Natural killer cell (primary cell): ENCODE results near the gene PROX2. TPM values are rescaled to one million over a fixed set of nuclear protein-coding genes. Genes with fewer than 3 reads are reported as not detected.

Source experiments
- ATAC-seq, 3 donors: fragments of 150-1000 bp in 2 of 3; fragments of 200-7000 bp in 1 of 3; cut with Tn5 transposase; 1 replicate in 1 of 3; 2 replicates in 2 of 3; pipeline ENCODE4 v1.10.0; 2021; ENCODE audit warnings: mild to moderate bottlenecking in 2 of 3, moderate library complexity in 2 of 3
- DNase-seq, 2 donors: peaks; one replicate each; pipeline versions ENCODE4 v3.0.0 to v3.0.0-alpha.2; 2013 to 2021; ENCODE audit warnings: mixed read lengths in 1 of 2
- H3K27ac ChIP-seq: one replicate; pipeline ENCODE4 v1.5.1; 2013; ENCODE audit warnings: mild to moderate bottlenecking, low read length
- H3K27me3 ChIP-seq: one replicate; pipeline ENCODE4 v1.6.1; 2013; ENCODE audit warnings: low read length; ENCODE audit not compliant: control insufficient read depth, insufficient read depth
- H3K36me3 ChIP-seq: one replicate; pipeline ENCODE4 v1.6.1; 2013; ENCODE audit warnings: low read length; ENCODE audit not compliant: control insufficient read depth, insufficient read depth
- H3K4me1 ChIP-seq: one replicate; pipeline ENCODE4 v1.6.1; 2013; ENCODE audit warnings: low read length; ENCODE audit not compliant: control insufficient read depth, insufficient read depth
- H3K4me3 ChIP-seq: one replicate; pipeline ENCODE4 v1.5.1; 2013; ENCODE audit warnings: low read length
- H3K9me3 ChIP-seq: one replicate; pipeline ENCODE4 v1.6.1; 2013; ENCODE audit warnings: low read length; ENCODE audit not compliant: control insufficient read depth, insufficient read depth
- H3K27ac Mint-ChIP-seq, 2 donors: one replicate each; pipeline ENCODE4 v1.8.0; 2022; ENCODE audit warnings: mild to moderate bottlenecking in 2 of 2, mixed read lengths in 2 of 2, moderate library complexity in 1 of 2
- H3K27me3 Mint-ChIP-seq, 2 donors: one replicate each; pipeline ENCODE4 v1.8.0; 2022; ENCODE audit warnings: low read depth in 2 of 2, mixed read lengths in 2 of 2
- H3K36me3 Mint-ChIP-seq: one replicate; pipeline ENCODE4 v1.8.0; 2022; ENCODE audit warnings: mixed read lengths
- H3K4me1 Mint-ChIP-seq, 2 donors: one replicate each; pipeline ENCODE4 v1.8.0; 2022; ENCODE audit warnings: mixed read lengths in 2 of 2
- H3K4me3 Mint-ChIP-seq: one replicate; pipeline ENCODE4 v1.8.0; 2022; ENCODE audit warnings: mild to moderate bottlenecking, moderate library complexity, mixed read lengths
- H3K9me3 Mint-ChIP-seq, 2 donors: one replicate each; pipeline ENCODE4 v1.8.0; 2022; ENCODE audit warnings: mixed read lengths in 2 of 2
- CTCF ChIP-seq: fragments of 200-600 bp; IDR thresholded peaks from one replicate; pipeline ENCODE4 v1.8.0; 2022; ENCODE audit warnings: antibody characterized with exemption
- WGBS: methylation state at CpG from one replicate; pipeline ENCODE4 v1.1.7; 2013; ENCODE audit warnings: missing lambda C conversion rate; ENCODE audit not compliant: insufficient coverage; 5-methylcytosine and 5-hydroxymethylcytosine counted together
- intact Hi-C: fragments of 100-400 bp; cut with micrococcal nuclease; formaldehyde crosslinking; loops from one replicate; pipeline ENCODE4 v1.14.2; 2022
- total RNA-seq, 4 donors: library from RNA; stranded (reverse); fragments of 120-200 nt in 1 of 4; gene quantifications; one replicate each; pipeline versions ENCODE4 v1.2.3 to v1.2.4, GENCODE V29; 2013 to 2022

PROX2 gene
- total RNA-seq, 3 donors from 2014 or later (not counting 1 experiment from before 2014, with no cell fraction given): 5.1 to 7.1 (median 5.7) TPM

GRCh38 chr14:74871819-74872218 is 4.1 kb downstream of the PROX2 start:
- H3K27me3 ChIP-seq: no peaks in the 10 kb centered on the region
- Mint-ChIP-seq H3K27ac (no peak overlapping the region), H3K9me3 (no peaks in the 10 kb centered on the region), H3K36me3 (no peaks in the 10 kb centered on the region), H3K4me1 (peaks cover 29 to 33% of the 10 kb centered on the region in 2 donors), H3K4me3 (no peak overlapping the region), H3K27me3 (no peaks in the 10 kb centered on the region)
- H3K27ac ChIP-seq: no peak overlapping the region
- WGBS: 99% methylated on average over 4 of the region's 4 CpGs
- no peak for TF ChIP-seq CTCF
- ATAC-seq (no peak), DNase-seq (no peak)
- peaks cover 33% of the 10 kb centered on the region for H3K4me1 ChIP-seq
- no peaks in the 10 kb centered on the region for H3K9me3 ChIP-seq
- intact Hi-C loops: no loop called here
- H3K36me3 ChIP-seq: no peaks in the 10 kb centered on the region
- H3K4me3 ChIP-seq: no peak overlapping the region

DNA sequence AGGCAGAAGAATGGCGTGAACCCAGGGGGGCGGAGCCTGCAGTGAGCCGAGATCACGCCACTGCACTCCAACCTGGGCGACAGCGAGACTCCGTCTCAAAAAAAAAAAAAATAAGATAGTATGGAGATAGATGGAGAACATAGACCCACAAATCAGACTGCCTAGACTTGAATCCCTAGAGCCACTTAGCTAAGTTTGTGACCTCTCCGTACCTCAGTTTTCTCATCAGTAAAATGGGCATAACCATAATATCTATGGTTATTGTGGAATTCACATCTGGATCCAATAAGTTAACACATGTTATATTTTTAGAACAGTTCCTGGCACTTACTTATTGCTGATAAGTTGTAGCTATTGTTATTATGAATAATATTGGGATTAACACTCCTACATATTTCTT is 7.2 kb downstream of the PROX2 start:
- intact Hi-C loops: loop anchor here (10.0 kb wide), 1 partner anchor 136 kb away; the partner anchor contains the start of gene EIF2B2

GRCh38 chr14:74867673-74868072 is 8.3 kb downstream of the PROX2 start:
- WGBS: 13% methylated on average over 5 of the region's 5 CpGs
- H3K9me3 Mint-ChIP-seq: no peaks in the 10 kb centered on the region
- Histone ChIP-seq H3K27ac (peak overlapping the region; percentile 69), H3K4me1 (peaks cover 14% of the 10 kb centered on the region), H3K9me3 (no peaks in the 10 kb centered on the region), H3K4me3 (no peak overlapping the region), H3K36me3 (no peaks in the 10 kb centered on the region), H3K27me3 (no peaks in the 10 kb centered on the region)
- no peaks in the 10 kb centered on the region for H3K27me3 Mint-ChIP-seq
- intact Hi-C loops: loop anchor here (10.0 kb wide), 1 partner anchor 137 kb away; the partner anchor contains the start of gene EIF2B2
- H3K36me3 Mint-ChIP-seq: no peaks in the 10 kb centered on the region
- H3K4me3 Mint-ChIP-seq: peak overlapping the region; percentile 67
- H3K4me1 Mint-ChIP-seq: peaks cover 21 to 22% of the 10 kb centered on the region in 2 donors
- H3K27ac Mint-ChIP-seq: peak overlapping the region; percentile 82
- DNase-seq: peak; percentile 41 to 61
- TF ChIP-seq CTCF: no peak
- ATAC-seq: peak; percentile 82 to 98 (median 97)

More for the DNA sequence above, 7.2 kb downstream of the PROX2 start:
- WGBS: 95% methylated on average over 7 of the region's 8 CpGs
- H3K36me3 ChIP-seq: no peaks in the 10 kb centered on the region
- no peak overlapping the region for H3K4me3 Mint-ChIP-seq
- no peaks in the 10 kb centered on the region for H3K9me3 Mint-ChIP-seq
- H3K36me3 Mint-ChIP-seq: no peaks in the 10 kb centered on the region
- ATAC-seq (no peak), DNase-seq (no peak)
- no peaks in the 10 kb centered on the region for H3K27me3 ChIP-seq
- no peak overlapping the region for H3K4me3 ChIP-seq
- no peaks in the 10 kb centered on the region for H3K27me3 Mint-ChIP-seq
- peak overlapping the region; percentile 82 for H3K27ac Mint-ChIP-seq
- H3K9me3 ChIP-seq: no peaks in the 10 kb centered on the region
- TF ChIP-seq CTCF: no peak
- peaks cover 14% of the 10 kb centered on the region for H3K4me1 ChIP-seq
- peaks cover 22 to 24% of the 10 kb centered on the region in 2 donors for H3K4me1 Mint-ChIP-seq
- H3K27ac ChIP-seq: no peak overlapping the region
